ENCODE results near the gene PSMB2. TPM values are rescaled to one million over a fixed set of nuclear protein-coding genes. Genes with fewer than 3 reads are reported as not detected.
A peak's percentile ranks its signal among the peaks of the same experiment; 100 is the strongest.
"Not testable (repeated sequence)": the region's sequence is repeated elsewhere in the genome, so short reads cannot be mapped to it uniquely, and the experiment has no call there.

PSMB2 gene
- total RNA-seq, result 28.8 and 31.3 TPM in 2 replicates

DNA sequence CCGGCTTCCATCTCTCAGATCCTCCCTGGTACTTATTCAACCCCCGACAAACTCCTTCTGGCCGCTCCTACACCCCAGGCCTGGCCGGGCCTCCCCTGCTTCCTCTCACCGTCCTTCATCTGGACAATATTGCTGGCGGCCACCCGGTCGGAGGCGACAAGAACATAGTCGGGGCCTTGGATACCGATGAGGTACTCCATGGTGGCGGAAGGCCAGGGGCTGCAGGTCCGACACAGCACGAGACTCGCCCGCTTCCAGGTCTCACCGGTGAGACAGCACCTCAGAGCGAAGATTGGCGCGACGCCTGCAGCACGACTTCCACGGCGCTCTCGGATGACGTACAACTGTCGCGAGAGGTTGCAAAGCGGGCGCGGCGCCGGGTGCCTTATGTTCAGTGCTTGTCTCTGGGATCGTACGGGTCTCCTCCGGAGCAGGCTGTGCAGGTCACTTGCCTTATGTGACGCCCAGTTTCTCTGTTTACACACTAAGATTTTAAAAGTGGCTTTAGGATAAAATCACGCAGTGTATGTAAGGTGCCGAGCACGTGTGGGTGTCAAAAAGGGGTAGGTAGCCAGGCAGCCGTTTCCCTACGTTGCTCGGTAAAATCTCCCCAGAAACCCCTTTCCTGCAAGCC is at the start of gene PSMB2:
PSMB2 (minus strand) TSS at position 294 of the 634 bp plus-strand sequence; CDS start at position 200, 94 bp downstream.
- DNase-seq (ENCODE audit: low read depth, low spot score), result peak; percentile 85

DNA sequence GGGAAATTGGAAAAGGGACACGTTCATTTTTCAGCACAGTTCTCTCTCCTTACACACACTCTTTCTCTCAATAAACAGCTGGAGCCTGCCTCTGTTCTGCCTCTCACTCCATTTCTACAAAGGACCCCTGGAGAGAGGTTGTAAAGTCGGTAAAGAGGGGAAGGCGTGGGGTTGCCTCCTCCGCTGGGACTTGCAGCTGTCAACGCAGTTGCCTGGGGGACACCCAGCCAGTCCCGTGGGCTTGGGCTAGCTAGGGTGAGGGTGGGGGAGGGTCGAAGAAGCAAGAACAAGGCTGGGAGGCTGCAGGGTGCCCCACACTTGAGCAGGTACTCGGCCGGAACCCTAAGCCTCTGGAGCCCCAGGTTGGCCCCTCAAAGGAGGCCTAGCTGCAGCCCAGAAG is 49.8 kb upstream of the PSMB2 start:
- DNase-seq (ENCODE audit: low read depth, low spot score), result no peak

DNA sequence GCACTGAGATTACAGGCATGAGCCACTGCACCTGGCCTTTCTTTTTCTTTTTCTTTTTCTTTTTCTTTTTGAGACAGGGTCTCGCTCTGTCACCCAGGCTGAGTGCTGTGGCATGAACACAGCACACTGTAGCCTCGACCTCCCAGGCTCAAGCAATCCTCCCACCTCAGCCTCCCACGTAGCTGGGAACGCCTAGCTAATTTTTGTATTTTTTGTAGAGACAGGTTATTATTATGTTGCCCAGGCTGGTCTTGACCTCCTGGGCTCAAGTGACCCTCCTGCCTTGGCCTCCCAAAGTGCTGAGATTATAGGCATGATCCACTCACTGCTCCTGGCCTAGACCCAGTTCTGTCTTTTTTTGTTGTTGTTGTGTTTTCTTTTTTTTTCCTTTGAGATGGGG is 48.8 kb upstream of the PSMB2 start:
- DNase-seq (ENCODE audit: low read depth, low spot score), result not testable (repeated sequence)

DNA sequence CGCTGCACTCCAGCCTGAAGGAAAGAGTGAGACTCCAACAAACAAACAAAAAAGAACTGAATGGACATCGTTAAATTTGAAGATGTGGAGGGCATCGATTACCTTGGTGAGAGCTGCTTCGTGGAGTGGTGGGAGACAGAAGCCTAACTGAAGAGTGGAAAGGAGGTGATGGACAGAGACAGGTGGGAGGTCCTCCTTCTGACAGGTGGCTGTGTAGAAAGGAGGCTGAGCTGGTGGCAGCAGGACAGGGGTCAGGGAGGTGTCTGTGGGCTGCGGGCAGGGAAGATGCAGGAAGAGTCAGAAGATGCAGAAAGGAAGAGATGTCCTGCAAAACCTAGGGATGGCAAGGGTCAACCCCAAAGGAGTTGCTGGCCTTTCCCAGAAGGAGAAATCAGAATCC is 46.8 kb upstream of the PSMB2 start:
- no peak for DNase-seq (ENCODE audit: low read depth, low spot score)

DNA sequence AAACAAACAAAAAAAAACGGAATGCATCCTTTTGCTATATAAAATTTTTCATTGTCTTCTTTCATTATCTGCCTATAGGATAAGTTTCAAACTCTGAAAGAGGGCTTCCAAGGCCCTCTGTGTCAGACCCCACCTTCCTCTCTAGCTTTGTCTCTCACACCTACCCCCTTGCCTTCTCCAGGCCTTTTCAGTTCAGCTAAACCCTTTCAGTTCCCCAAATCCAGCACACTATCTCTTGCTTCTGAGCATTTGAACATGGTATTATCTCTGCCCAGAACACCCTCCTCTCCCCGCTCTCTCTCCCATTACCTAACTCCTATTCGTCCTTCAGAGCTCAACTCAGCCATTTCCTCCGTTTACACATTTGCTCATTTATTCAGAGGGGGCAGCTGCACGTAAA is 41.7 kb upstream of the PSMB2 start:
- no peak for DNase-seq (ENCODE audit: low read depth, low spot score)

DNA sequence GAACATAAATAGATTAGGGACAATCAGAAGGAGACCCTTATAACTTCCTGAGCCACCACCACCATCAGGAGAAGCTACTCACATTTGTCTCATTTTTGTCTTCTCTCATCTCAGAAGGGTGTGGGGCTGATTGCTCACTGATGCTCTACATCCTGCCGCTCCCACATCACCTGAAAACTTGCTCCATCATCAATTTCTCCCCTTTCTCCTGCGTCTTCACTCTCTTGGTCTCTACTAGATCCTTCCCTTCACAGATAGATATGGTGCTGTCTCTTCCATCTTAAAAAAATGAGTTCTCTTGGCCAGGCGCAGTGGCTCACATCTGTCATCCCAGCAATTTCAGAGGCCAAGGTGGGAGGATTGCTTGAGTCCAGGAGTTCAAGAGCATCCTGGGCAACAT is 38.9 kb upstream of the PSMB2 start:
- DNase-seq (ENCODE audit: low read depth, low spot score), result no peak

DNA sequence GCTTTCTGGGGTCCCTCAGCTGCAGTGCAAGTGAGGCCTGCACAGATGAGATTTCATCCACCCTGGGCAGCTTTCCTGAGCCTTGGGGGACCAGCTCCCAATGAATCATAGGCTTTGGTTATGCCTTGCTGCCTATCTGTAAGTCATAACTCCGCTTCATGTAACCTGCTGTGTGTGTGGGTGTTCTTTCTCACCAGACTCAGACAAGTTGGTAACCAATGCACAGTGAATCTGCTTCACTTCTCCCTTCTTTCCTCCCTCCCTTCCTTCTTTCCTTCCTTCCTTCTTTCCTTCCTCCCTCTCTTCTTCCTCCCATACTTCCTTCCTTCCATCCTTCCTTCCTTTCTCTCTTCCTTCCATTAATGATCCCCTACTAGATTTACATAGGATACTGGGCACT is 34.4 kb upstream of the PSMB2 start:
- DNase-seq (ENCODE audit: low read depth, low spot score), result no peak

DNA sequence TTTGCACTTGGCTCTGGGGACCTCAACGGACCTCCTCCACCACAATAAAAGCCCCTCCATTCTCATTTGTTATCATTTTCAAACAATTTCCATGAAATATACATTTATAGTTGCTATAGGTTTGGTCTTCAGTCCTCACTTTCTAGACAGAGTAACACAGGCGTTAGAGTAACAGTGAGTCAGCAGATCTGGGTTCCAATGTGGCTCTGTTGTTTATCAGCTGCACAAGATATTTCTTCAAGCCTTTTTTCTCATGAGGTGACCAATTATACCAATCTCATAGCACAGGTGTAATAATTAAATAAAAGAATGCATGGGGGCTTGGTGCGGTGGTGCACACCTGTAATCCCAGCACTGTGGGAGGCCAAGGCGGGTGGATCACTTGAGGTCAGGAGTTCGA is 32.8 kb upstream of the PSMB2 start:
- DNase-seq (ENCODE audit: low read depth, low spot score), result no peak

DNA sequence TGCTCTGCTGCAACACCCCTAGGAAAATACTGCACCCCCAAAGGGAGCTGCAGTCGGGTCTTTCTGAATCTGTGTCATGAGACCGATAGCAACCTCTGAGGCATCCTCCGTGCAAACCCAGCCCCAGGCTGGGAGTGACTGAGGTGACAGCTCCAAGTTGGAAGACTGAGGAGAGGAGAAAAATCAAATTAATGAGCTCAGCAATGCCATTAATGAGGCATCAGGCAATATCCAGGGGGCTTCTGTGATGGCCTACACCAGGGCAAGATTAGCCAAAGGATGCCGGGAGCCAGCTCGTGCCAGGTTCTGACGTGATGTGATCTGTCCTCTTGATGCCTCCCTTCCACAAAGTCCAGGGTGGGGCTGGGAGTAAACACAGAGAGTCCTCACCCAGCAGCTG is 30.8 kb upstream of the PSMB2 start:
- no peak for DNase-seq (ENCODE audit: low read depth, low spot score)

DNA sequence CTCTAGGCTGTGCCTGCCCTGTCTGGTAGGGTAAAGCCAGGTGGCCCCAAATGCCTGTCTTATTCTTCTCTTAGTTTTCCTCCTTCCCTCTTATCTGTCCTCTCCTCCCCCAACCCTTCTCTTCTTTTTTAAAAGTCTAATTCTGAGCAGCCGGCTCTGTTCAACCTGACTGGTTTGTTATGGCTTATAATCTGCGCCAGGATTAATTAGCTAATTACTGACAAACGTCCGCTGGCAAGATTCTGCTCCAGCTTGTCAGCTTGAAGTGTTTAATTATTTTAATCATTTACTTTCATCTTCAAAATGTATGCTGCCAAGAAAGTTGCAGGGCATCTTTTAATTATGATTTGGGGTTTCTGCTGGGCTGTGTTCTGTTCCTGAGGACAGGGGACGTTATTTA is 27.2 kb upstream of the PSMB2 start:
- no peak for DNase-seq (ENCODE audit: low read depth, low spot score)

DNA sequence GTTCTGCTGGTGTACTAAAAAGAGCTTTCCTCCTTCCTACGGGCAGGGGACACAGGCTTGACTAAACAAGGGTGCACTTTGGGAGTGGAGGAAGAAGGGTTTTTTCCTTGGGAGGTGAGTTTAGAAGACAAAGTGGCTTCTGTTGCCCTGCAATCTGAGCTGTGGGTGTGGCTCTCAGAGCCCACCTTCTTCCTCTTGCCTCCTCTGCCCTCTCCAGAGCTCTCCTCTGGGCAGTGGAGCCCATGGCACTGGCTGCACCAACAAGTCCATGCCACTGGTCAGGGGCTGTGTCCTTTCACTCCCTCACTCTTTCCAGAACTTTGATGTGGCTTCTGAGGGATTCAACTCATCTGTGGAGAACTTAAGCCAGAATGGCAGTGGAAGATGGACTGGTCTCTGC is 25.6 kb upstream of the PSMB2 start:
- no peak for DNase-seq (ENCODE audit: low read depth, low spot score)

DNA sequence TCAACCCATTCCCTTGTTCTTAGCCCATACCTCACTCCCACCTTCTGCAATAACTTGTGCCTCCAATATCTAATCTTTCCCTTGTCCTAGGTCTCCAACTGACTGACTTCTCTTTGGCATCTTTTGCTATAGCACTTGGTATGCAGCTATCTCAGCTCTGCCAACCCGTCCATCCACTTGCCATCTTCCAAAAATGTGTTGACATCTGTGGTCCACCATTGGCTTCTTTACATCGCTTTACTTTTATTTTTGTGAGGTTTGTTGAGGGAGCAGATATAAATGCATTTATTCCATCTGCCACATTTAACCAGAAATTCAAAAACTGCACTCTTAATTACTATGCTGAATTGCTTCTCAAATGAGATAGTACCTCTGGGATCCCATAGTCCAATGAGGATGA is 24.9 kb upstream of the PSMB2 start:
- no peak for DNase-seq (ENCODE audit: low read depth, low spot score)

DNA sequence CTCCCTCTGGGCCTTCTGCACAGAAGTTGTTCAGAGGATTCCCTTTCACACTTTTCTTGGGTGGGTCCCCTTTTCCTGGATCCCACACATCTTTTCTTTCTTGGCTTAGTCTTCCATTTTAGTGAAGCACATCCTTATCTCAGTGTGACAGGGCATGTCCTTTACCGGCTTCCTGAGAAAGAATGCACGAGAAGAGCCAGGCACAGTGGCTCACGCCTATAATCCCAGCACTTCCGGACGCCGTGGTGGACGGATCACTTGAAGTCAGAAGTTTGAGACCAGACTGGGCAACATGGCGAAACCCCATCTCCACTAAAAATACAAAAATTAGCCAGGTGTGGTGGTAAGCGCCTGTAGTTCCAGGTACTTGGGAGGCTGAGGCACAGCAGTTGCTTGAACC is 22.1 kb upstream of the PSMB2 start:
- DNase-seq (ENCODE audit: low read depth, low spot score), result no peak

DNA sequence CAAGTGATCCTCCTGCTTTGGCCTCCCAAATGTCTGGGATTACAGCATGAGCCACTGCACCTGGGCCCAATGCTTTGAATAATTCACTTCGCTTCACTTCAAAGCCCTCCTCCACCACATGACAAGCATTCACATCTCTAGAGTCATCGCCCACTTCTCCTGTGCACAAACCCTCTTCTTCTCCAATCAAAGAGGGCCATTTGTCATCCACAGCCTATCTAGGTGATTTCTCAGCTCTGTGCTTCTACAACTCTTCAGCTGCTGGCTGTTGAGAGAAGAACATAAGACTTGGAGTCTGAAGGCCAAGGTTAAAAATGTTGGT is 20.1 kb upstream of the PSMB2 start:
- DNase-seq (ENCODE audit: low read depth, low spot score), result no peak

DNA sequence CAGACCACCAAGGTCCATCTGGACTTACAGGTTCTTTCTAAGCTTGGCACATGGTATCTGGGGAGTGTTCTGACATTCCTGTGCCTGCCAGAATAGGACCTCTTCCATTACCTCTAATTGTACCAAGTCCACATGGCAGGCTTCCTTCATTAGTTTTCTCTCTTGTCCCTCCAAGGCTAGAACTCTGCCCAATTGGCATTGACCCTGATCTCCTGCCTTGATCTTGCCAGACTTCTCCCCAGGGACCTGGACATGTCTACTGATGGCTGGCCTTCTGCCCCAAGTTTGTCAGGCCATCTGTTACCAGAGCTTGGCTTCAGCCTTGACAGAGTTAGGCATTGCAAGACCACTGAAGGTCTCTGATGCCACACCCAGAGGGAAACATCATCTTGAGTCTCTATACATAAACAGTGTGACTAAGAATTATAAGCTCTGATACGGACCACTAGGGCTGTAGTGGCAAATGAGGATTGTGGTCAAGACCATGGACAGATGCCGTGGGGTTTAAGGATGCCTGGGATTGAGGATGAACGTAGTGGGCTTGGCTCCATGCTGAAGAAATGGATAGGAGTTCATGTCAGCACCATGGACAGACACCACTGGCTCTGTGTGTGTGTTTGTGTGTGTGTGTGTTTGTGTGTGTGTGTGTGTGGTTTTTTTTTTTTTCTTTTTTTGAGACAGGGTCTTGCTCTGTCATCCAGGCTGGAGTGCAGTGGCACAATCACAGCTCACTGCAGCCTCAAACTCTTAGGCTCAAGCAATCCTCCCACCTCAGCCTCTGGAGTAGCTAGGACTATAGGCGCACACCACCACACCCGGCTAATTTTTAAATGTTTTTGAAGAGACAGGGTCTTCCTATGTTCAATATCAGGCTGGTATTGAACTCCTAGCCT is 19.5 kb upstream of the PSMB2 start:
- DNase-seq (ENCODE audit: low read depth, low spot score), result peak; percentile 8

DNA sequence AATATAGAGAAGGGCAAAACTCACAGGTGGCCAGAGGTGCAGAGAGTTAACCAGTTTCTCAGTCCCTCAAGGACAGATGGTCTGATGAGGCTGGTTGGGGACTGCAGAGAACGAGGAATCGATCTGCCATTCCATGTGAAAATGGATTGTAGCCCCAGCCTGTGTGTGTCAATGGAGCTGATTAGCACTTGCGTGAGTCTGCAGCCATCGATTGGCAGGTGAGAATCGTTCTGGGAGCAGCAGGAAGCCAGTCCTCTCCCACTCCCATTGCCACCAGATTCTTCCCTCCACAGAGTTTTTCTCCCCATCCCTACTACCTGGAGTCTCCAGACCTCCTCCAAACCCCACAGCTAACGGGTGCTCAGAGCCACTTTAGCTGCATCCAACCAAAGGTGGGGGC is 18.3 kb upstream of the PSMB2 start:
- DNase-seq (ENCODE audit: low read depth, low spot score), result no peak

DNA sequence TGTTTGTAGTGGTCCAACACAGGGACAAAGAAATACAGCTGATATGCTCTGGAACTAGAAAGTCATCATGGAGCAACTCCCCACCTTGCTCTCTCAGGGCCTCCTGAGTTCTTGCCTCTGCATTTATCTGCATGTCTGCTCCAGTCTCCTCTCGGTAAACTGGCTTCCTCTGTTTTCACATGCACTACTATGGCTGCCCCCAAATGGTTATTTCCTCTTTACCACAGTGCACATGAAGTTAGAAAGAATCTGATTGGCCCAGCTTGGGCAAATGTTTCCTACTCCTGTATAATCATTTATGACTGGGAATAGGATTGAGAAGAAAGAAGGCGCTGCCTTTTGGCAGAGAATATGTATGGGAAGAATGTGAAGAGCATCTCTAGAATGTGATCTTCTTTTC is 16.5 kb upstream of the PSMB2 start:
- DNase-seq (ENCODE audit: low read depth, low spot score), result no peak

DNA sequence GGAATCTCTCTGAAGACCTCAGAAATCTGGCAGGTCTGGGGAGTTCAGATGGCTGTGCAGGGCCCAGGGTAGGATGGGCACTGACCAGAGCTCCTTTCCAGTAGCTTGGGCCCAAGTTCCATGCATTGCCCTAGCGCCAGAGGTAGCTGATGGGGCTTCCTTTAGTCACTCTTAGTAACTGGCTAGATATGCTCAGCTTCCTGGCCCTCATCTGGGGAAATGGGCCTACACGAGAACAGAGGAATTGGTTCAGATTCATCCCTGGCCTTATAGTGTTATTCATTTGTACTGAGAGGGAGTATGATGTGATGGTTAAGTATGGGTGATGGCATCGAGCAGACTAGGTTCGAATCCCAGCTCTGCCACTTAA is 15.5 kb upstream of the PSMB2 start:
- DNase-seq (ENCODE audit: low read depth, low spot score), result no peak

DNA sequence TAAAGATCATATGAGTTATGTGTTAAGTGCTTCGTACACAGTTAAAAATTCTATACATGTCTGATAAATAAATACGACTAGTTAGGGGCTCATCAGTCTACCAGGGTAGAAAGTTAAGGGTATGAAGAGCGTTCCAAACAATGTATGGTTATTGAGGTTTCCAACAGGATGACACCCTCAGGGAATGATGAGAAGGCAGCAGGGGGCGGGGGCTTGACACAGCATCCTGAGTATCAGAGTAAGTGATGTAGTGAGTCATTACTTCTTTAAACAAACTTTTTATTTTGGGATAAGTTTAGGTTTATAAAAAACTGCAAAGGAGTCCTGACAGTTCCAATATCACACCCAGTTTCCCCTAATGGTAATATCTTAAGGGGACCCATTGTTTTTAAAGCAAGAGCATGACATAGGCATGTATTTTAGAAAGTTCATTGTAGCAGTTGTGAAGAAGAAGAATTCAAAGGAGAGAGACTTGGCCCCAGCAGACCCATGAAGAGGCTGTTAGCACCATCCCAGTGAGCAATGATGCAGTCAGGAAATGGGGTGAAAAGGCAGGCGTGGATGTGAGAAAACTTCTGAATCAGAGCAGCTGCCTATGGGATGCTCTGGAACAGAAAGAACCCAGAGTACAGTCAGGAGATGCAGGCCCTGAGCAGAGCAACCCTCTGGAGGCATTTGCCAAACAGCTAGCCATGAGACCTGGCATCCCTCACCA is 15.0 kb upstream of the PSMB2 start:
- DNase-seq (ENCODE audit: low read depth, low spot score), result no peak

DNA sequence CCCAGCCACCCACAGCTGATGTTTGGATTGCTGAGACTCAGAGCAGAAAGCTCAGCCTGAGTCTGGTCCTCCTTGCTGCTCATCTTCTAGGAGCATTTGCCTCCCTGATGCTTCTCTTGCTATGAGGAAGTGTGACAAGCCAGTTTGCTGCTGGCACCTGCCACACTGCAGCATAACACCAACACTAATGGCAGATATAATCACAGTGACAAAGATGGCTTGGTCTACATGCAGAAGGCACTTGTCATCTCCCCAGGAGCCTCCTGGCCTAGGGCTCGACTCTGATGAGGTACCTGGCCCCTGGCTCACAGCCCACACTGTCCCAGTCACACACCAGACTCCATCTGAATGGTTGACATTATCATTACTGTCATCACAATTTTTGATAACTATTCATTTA is 13.9 kb upstream of the PSMB2 start:
- no peak for DNase-seq (ENCODE audit: low read depth, low spot score)

DNA sequence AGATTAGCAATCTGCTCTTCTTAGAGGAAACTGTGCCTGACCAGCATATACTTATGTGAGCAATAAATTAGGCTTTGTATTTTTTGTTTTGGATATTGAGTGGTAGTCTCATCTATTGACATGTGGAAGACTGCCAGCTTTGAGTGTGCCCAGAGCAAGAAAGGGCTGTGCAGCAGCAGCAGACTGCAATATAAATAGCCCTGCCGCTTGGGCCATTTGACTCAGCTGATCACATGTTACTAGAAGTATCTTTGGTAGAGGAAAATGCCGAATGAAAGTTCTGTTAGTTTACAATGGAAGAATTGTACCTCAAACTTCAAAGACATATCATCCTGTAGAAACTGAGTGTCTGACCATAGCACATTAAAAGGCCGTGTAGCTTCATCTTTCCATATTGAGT is 9.1 kb upstream of the PSMB2 start:
- no peak for DNase-seq (ENCODE audit: low read depth, low spot score)

DNA sequence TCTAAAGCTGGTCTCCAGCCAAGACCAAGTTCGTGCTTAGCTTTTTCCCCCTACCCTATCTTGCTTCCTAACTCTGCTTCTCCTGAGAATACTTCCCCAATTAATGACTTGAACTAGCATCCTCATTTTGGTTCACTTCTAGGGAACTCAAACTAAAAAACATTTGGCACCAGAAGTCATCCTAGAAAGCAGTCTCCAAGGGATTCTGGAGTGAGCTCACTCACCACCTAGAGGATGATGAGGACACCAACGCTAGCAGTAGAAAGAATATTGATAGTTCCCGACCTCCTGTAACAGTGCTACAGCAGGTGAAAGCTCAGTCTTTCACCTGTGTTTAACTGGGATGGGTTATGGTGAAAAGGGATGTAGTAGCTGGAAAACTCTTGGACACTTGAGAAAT is 4.7 kb upstream of the PSMB2 start:
- DNase-seq (ENCODE audit: low read depth, low spot score), result no peak

DNA sequence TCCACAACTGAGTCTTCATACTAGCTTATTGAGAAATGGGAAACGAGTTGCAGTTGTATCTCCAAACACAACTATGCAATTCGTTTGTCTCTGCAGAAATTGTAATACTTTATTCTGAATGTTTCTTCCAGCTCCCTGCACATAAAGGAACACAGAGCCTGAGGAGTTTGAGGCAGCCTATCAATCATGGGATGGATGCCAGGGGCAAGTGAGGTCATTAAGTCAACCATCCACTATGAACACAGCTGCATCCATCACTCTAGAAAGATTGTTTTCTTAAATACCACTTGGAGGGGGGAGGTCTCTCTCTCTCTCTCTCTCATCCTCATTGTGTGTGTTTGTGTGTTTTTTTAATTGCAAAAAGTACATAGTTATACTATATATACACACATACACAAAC is 2.9 kb upstream of the PSMB2 start:
- DNase-seq (ENCODE audit: low read depth, low spot score), result no peak

All from pulmonary artery endothelial cell (primary cell).